Measurements from ENCODE around the gene RUFY1.
"Not testable (repeated sequence)": the region's sequence is repeated elsewhere in the genome, so short reads cannot be mapped to it uniquely, and the experiment has no call there.

RUFY1 gene

DNA sequence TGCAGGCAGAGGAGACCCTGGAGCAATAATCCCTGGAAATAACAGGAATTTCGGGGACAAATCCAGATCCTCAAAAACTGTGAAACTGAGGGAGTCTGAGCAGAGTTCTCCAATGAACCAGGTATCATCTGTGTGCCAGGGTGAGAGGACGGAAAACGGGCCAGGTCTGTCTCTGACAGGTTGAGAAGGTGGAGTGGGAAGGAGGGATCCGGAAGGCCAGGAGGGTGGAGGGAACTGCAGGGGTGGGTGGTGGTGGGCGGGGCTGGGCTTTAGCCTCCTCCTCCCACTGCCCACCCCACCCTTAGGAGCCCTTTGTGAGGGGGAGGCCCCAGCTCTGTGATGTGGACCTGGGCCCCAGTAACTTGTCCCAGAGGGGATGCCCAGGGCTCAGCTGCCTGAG is 28.2 kb upstream of the RUFY1 start:
- H3K27me3 Mint-ChIP-seq; ATAC-seq (replicated peaks); H3K27ac Mint-ChIP-seq; H3K9me3 Mint-ChIP-seq; DNase-seq; H3K4me3 Mint-ChIP-seq; H3K36me3 Mint-ChIP-seq; H3K4me1 Mint-ChIP-seq: not testable (repeated sequence)

DNA sequence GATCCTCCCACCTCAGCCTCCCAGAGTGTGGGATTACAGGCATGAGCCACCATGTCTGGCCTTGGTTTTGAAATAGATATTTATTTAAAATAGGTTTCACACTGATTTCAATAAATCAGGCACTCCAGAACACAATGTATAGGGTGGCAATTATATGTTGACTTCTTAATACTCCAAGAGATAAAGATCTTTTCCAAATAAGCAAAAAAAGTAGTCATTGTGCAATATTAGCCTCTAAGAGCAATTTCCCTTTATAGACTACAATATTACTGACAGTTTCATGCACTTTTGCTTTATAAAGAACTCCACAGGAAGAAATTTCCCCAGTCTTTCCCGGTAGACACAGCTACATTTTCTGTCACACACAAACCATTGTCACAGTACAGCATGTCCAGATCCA is 23.4 kb upstream of the RUFY1 start:
- DNase-seq (no peak), ATAC-seq (replicated peaks) (no peak)
- no peaks in the 10 kb centered on the region for H3K27me3 Mint-ChIP-seq
- peaks cover 0 to 2% of the 10 kb centered on the region in 2 donors for H3K9me3 Mint-ChIP-seq
- peaks cover 5 to 16% of the 10 kb centered on the region in 2 donors for H3K4me1 Mint-ChIP-seq
- no peak overlapping the region for H3K27ac Mint-ChIP-seq
- H3K36me3 Mint-ChIP-seq, result no peaks in the 10 kb centered on the region
- H3K4me3 Mint-ChIP-seq, result no peak overlapping the region

DNA sequence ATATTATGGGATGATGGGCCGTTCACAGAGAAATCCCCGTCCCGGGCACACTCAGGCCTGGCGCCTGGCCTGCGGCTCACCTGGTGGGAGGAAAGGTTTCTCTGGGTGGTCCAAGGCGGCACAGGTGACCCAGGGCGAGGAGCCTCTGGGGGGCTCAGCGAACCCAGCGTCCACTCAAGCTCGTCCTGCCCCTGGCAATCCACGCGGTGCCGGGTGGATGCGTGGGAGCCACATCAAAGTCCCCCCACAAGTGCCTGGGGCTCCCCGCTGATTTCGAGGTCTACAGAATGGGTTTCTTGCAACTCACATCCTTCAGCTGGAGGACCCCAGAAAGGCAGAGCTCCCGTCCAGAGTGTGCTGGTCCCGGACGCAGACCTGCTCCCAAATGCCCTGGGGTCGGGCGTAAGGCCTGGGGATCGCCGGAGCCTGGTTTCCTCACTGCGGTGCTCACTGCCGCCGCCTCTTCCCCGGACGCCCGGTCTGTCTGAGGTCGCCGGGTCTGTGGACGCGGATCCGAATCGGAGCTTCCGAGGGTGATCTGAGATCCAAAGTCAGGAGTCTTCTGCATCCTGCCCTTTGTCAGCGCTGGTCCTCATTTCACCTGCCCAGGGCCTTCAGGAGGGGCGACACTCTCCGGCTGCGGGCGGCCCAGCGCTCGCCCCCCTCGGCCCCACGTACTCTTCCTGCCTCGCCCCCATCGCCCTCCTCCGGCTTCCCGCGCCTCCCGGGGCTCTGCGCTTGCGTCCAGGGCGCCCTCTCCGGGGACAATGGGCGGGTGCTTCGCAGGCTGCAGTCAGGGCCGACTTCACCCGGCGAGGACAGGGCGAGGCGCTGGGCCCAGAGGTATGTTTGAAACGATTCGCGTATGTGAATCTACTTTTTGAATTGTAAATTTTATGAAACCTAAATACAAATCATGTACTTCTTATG is 20.0 kb upstream of the RUFY1 start:
- no peaks in the 10 kb centered on the region for H3K27me3 Mint-ChIP-seq
- peaks cover 17 to 39% of the 10 kb centered on the region in 2 donors for H3K4me1 Mint-ChIP-seq
- ATAC-seq (replicated peaks) (peak; percentile 79 to 82), DNase-seq (peak; percentile 63)
- no peaks in the 10 kb centered on the region for H3K9me3 Mint-ChIP-seq
- peak overlapping the region; percentile 83 for H3K27ac Mint-ChIP-seq
- no peaks in the 10 kb centered on the region for H3K36me3 Mint-ChIP-seq
- peak overlapping the region; percentile 75 to 84 for H3K4me3 Mint-ChIP-seq

DNA sequence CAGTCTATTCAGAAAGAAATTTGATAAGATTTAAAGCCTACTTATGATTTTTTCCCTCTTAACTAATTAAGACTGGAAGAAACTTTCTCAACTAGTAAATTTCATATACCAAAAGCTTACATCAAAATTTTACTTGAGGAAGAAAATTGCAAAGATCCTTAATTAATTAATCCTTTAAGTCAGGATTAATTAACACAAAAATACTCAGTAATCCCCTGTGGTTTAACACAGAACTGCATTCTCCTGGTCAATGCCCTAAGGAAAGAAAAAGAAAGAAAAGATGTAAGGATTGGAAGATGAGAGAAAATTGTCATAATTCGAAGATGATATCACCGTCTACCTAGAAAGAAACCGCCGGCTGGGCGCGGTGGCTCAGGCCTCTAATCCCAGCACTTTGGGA is 17.3 kb upstream of the RUFY1 start:
- peaks cover 19 to 35% of the 10 kb centered on the region in 2 donors for H3K4me1 Mint-ChIP-seq
- H3K27ac Mint-ChIP-seq, result peak overlapping the region; percentile 88
- H3K4me3 Mint-ChIP-seq, result peak overlapping the region; percentile 48 to 85
- no peaks in the 10 kb centered on the region for H3K27me3 Mint-ChIP-seq
- DNase-seq (no peak), ATAC-seq (replicated peaks) (no peak)
- no peaks in the 10 kb centered on the region for H3K9me3 Mint-ChIP-seq
- H3K36me3 Mint-ChIP-seq, result no peaks in the 10 kb centered on the region

DNA sequence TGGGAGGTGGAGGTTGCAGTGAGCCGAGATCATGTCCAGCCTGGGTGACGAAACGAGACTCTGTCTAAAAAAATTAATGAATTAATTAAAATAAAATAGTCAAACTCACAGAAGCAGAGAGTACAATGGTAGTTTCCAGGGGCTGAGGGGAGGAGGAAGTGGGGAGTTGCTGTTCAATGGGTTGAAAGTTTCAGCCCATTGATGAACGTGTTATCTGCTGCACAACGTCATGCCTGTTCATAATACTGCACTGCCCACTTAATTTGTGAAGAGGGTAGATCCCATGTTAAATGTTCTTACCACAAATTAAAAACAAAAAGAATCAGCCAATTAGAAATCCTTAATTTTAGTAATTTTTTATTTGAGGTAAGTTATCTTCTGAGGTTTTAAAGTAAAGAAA is 16.4 kb upstream of the RUFY1 start:
- peak overlapping the region; percentile 77 to 85 for H3K4me3 Mint-ChIP-seq
- DNase-seq (peak; percentile 16), ATAC-seq (replicated peaks) (peak; percentile 79 to 80)
- peaks cover 0 to 3% of the 10 kb centered on the region in 2 donors for H3K36me3 Mint-ChIP-seq
- no peaks in the 10 kb centered on the region for H3K27me3 Mint-ChIP-seq
- H3K9me3 Mint-ChIP-seq, result no peaks in the 10 kb centered on the region
- peak overlapping the region; percentile 87 for H3K27ac Mint-ChIP-seq
- H3K4me1 Mint-ChIP-seq, result peaks cover 19 to 35% of the 10 kb centered on the region in 2 donors

DNA sequence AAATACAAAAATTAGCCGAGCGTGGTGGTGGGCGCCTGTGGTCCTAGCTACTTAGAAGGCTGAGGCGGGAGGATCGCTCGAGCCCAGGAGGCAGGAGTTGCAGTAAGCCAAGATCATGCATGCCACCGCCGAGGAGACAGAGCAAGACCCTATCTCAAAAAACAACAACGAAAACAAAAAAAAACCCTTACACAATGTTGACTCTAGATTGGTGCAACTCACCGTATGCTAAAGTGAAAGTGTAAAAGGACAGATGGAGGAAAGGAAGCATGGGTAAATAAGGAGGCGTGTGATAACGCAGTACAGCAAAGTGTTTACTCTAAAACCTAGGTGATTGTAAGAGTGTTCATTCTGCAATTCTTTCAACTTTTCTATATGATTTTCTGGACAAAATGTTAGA is 15.9 kb upstream of the RUFY1 start:
- Mint-ChIP-seq H3K27me3 (no peaks in the 10 kb centered on the region), H3K4me1 (peaks cover 19 to 34% of the 10 kb centered on the region in 2 donors), H3K9me3 (no peaks in the 10 kb centered on the region), H3K27ac (peak overlapping the region; percentile 87), H3K36me3 (peaks cover 0 to 7% of the 10 kb centered on the region in 2 donors), H3K4me3 (peak overlapping the region; percentile 77 to 85)
- DNase-seq (no peak), ATAC-seq (replicated peaks) (peak; percentile 51 to 61)

DNA sequence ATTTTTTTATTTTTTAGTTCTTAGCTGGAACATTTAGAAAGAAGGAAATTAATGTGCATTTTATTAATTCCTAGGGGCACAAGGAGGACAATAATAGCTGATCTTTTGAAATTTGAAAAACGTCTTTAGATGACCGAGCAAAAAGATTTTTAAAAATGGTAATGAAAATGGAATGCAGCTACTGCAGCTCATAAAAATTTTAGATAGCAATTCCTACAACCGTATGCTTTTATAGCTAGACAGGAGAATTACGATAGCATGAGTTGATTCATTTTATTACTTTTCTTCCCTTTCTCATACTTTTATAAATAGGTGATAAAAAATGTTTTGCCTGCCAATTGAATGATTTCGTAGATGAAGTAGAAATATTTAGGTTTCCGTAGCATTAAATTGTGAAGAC is 13.7 kb upstream of the RUFY1 start:
- no peak overlapping the region for H3K27ac Mint-ChIP-seq
- no peaks in the 10 kb centered on the region for H3K27me3 Mint-ChIP-seq
- H3K4me1 Mint-ChIP-seq, result peaks cover 16 to 29% of the 10 kb centered on the region in 2 donors
- DNase-seq (no peak), ATAC-seq (replicated peaks) (no peak)
- peaks cover 0 to 7% of the 10 kb centered on the region in 2 donors for H3K36me3 Mint-ChIP-seq
- no peak overlapping the region for H3K4me3 Mint-ChIP-seq
- H3K9me3 Mint-ChIP-seq, result no peaks in the 10 kb centered on the region

DNA sequence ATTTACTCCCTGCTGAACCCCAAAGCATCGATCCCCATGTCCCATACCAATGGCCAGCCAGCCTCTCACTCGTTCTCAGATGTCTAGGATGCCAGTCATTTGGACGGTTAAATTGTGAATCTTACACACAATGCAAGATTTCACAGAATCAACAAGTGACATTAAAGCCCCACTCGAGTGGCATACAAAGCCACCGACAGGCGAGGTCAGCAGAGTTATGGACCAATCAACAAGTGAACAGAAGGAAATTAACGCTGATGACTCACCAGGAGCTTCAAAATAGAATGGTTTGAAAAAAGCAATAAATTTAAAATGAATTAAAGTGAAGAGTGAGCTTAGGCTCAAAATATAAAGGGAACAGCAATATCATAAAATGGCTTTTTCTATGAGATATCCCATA is 8.2 kb upstream of the RUFY1 start:
- H3K4me3 Mint-ChIP-seq, result no peak overlapping the region
- H3K9me3 Mint-ChIP-seq, result no peaks in the 10 kb centered on the region
- ATAC-seq (replicated peaks) (no peak), DNase-seq (no peak)
- H3K36me3 Mint-ChIP-seq, result peaks cover 0 to 7% of the 10 kb centered on the region in 2 donors
- no peaks in the 10 kb centered on the region for H3K27me3 Mint-ChIP-seq
- no peak overlapping the region for H3K27ac Mint-ChIP-seq
- H3K4me1 Mint-ChIP-seq, result peaks cover 15 to 50% of the 10 kb centered on the region in 2 donors

DNA sequence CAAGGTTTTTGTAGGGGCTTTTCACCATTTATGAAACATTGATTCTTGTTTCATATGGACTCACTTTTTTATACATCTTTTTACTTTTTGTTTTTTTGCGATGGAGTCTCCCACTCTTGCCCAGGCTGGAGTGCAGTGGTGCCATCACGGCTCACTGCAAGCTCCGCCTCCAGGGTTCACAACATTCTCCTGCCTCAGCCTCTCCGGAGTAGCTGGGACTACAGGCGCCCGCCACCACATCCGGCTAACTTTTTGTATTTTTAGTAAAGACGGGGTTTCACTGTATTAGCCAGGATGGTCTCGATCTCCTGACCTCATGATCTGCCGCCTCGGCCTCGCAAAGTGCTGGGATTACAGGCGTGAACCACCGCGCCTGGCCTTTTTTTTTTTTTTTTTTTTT is 7.1 kb upstream of the RUFY1 start:
- not testable (repeated sequence) for H3K9me3 Mint-ChIP-seq; ATAC-seq (replicated peaks); H3K27ac Mint-ChIP-seq; H3K4me3 Mint-ChIP-seq; H3K27me3 Mint-ChIP-seq; DNase-seq; H3K36me3 Mint-ChIP-seq
- peaks cover 15 to 53% of the 10 kb centered on the region in 2 donors for H3K4me1 Mint-ChIP-seq

DNA sequence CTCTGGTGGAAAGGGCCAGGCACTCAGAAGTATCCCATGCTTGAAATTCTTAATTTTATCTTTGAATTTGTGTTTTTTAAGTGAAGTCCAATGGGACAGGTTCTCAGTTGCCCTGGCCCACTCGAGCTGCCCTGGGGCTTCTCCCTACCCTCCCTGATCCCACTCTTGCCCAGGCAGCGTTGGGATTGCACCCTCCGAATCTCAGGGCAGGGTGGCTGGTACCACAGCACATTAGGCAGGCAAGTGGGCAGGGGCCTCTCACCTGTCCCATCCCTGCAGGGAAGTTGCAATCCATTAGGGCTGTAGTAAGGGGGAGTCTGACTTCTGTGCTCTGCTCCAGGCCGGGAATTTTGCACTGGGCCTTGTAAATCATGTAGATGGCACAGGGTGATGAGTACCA is 2.7 kb downstream of the RUFY1 start:
- Mint-ChIP-seq H3K27ac (no peak overlapping the region), H3K36me3 (peaks cover 11 to 29% of the 10 kb centered on the region in 2 donors), H3K4me3 (no peak overlapping the region), H3K27me3 (no peaks in the 10 kb centered on the region), H3K9me3 (no peaks in the 10 kb centered on the region), H3K4me1 (peaks cover 21 to 52% of the 10 kb centered on the region in 2 donors)
- DNase-seq, result no peak
- no peak for ATAC-seq (replicated peaks)

DNA sequence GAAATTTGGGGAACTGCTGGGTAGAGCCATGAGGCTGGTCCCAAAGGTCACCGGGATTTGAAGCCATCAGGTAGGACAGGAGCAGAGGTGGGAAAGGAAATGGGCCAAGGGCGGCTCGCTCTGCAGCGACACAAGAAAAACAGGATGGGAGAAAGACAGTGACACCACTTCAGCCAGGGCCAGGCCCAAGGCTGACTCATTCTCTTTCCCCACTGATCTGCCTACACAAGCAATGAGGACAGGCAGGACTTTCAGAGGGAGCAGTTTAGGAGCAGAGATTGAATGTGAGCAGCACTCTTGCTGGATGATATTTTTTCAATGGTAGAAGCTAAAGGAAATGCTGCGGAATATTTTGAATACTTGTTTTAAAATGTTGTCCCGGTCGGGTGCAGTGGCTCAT is 3.5 kb downstream of the RUFY1 start:
- DNase-seq (no peak), ATAC-seq (replicated peaks) (no peak)
- H3K4me3 Mint-ChIP-seq, result peak overlapping the region in 1 of 2 donors; percentile 12
- H3K4me1 Mint-ChIP-seq, result peaks cover 22 to 55% of the 10 kb centered on the region in 2 donors
- H3K9me3 Mint-ChIP-seq, result no peaks in the 10 kb centered on the region
- H3K27me3 Mint-ChIP-seq, result no peaks in the 10 kb centered on the region
- H3K27ac Mint-ChIP-seq, result no peak overlapping the region
- peaks cover 11 to 34% of the 10 kb centered on the region in 2 donors for H3K36me3 Mint-ChIP-seq

DNA sequence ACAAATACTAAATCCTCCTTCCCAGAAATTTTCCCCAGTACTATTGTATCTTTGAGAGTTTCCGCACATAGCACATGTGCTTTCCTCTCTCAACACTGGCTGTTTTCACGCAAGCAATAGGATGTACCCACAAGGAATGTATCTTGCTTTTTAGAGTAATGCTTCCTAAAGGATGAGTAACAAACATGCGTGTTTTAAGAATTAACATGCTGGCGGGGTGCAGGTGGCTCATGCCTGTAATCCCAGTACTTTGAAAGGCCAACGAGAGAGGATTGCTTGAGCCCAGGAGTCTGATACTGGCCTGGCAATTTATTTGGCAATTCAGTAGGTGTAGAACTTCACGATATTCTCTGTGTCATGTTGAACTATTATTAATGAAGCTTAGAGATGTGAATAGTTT is 4.6 kb downstream of the RUFY1 start:
- DNase-seq (no peak), ATAC-seq (replicated peaks) (no peak)
- Mint-ChIP-seq H3K36me3 (peaks cover 11 to 36% of the 10 kb centered on the region in 2 donors), H3K4me3 (no peak overlapping the region), H3K27ac (no peak overlapping the region), H3K4me1 (peaks cover 25 to 55% of the 10 kb centered on the region in 2 donors), H3K9me3 (no peaks in the 10 kb centered on the region), H3K27me3 (no peaks in the 10 kb centered on the region)

DNA sequence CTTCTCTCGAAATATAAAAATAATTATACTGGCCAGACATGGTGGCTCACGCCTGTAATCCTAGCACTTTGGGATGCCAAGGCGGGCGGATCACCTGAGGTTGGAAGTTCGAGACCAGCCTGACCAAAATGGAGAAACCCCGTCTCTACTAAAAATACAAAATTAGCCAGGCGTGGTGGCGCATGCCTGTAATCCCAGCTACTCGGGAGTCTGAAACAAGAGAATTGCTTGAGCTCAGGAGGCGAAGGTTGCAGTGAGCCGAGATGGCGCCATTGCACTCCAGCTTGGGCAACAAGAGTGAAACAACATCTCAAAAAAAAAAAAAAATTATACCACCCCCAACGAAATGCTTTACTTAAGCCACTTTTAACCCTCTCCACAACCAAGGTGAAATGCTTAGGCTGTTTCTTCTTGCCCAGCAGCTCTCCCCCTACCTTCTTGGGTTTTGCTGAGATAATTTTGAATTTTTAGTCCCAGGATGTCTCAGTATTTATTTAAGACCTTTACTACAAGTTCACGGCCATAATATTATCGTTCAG is 8.0 kb downstream of the RUFY1 start:
- not testable (repeated sequence) for ATAC-seq (replicated peaks); H3K27ac Mint-ChIP-seq; H3K9me3 Mint-ChIP-seq; DNase-seq; H3K27me3 Mint-ChIP-seq
- H3K36me3 Mint-ChIP-seq, result peaks cover 15 to 39% of the 10 kb centered on the region in 2 donors
- H3K4me1 Mint-ChIP-seq, result peaks cover 19 to 46% of the 10 kb centered on the region in 2 donors
- H3K4me3 Mint-ChIP-seq, result peak overlapping the region in 1 of 2 donors; percentile 92

DNA sequence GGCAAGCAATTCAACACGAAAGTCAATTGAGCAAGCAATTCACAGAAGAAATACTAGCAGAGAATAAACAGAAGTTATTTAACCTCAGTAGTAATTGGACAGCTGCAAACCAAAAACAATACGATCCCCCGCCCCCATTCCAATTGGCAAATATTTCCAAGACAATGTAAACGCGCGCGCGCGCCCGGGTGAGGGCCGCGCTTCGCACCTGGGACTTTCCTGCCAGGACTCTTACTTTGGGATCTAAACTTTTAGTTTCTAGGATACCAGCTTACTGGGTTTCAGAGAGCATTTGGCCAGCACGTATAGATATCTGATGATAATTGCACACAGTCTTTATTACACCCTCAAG is 8.6 kb downstream of the RUFY1 start:
- H3K4me1 Mint-ChIP-seq, result peaks cover 16 to 41% of the 10 kb centered on the region in 2 donors
- no peak for DNase-seq
- H3K9me3 Mint-ChIP-seq, result no peaks in the 10 kb centered on the region
- no peaks in the 10 kb centered on the region for H3K27me3 Mint-ChIP-seq
- peak overlapping the region; percentile 84 to 92 for H3K4me3 Mint-ChIP-seq
- ATAC-seq (replicated peaks), result peak in 1 of 2 donors; percentile 1
- H3K36me3 Mint-ChIP-seq, result peaks cover 17 to 38% of the 10 kb centered on the region in 2 donors
- H3K27ac Mint-ChIP-seq, result peak overlapping the region; percentile 88
